ENCODE measurements around the gene TMEM179B.

TMEM179B gene

DNA sequence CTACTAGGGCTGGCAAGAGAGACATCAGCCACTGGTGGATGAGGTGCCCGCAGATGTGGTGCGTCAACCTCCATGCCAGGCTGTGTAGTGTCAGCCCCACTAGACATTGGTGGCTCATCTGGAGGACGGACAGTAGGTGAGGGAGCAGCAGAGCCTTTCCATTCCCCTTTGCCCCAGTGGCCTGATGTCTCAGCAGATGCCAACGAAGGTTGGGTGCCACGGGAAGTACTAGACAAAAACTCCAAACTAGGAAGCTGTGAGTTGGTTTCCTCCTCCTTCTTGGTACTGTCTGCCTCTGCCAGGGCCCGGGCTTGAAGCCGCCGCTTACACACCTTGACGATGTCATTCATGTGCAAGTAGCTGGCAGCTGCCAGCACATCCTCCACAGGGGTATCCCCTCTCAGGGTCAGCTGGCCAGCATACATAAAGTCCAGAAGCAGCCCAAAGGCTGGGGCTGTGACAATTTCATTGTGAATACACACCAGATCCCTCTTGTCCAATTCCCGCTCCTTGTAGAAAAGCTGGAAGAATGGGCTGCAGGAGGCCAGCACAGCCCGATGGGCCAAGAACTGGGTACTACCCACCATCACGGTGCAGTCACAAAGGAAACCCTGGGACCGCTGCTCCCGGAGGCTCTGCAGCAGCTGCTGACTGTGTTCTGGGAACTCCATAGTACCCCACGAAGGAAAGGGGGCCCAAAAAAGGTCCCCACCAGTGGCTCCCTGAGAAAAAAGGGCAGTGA is 34.0 kb upstream of the TMEM179B start:
- peak; percentile 2; the same call in 2 of the 3 replicates for ATAC-seq
- TF ChIP-seq ARNTL (CRISPR knock-in tag; IDR thresholded peaks at IDR 0.05; ENCODE audit: borderline replicate concordance, low read depth), result no peak
- no peak for TF ChIP-seq ESRRG (CRISPR knock-in tag; IDR thresholded peaks at IDR 0.05)
- TF ChIP-seq, protein P1, sequence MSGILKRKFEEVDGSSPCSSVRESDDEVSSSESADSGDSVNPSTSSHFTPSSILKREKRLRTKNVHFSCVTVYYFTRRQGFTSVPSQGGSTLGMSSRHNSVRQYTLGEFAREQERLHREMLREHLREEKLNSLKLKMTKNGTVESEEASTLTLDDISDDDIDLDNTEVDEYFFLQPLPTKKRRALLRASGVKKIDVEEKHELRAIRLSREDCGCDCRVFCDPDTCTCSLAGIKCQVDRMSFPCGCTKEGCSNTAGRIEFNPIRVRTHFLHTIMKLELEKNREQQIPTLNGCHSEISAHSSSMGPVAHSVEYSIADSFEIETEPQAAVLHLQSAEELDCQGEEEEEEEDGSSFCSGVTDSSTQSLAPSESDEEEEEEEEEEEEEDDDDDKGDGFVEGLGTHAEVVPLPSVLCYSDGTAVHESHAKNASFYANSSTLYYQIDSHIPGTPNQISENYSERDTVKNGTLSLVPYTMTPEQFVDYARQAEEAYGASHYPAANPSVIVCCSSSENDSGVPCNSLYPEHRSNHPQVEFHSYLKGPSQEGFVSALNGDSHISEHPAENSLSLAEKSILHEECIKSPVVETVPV (CRISPR knock-in tag; IDR thresholded peaks at IDR 0.05), result no peak
- no peak for TF ChIP-seq GLIS3 (CRISPR knock-in tag; IDR thresholded peaks at IDR 0.05)
- no peak for TF ChIP-seq OSR1 (CRISPR knock-in tag; IDR thresholded peaks at IDR 0.05)
- no peak for TF ChIP-seq SNAI2 (CRISPR knock-in tag; IDR thresholded peaks at IDR 0.05)
- TF ChIP-seq, protein P2, sequence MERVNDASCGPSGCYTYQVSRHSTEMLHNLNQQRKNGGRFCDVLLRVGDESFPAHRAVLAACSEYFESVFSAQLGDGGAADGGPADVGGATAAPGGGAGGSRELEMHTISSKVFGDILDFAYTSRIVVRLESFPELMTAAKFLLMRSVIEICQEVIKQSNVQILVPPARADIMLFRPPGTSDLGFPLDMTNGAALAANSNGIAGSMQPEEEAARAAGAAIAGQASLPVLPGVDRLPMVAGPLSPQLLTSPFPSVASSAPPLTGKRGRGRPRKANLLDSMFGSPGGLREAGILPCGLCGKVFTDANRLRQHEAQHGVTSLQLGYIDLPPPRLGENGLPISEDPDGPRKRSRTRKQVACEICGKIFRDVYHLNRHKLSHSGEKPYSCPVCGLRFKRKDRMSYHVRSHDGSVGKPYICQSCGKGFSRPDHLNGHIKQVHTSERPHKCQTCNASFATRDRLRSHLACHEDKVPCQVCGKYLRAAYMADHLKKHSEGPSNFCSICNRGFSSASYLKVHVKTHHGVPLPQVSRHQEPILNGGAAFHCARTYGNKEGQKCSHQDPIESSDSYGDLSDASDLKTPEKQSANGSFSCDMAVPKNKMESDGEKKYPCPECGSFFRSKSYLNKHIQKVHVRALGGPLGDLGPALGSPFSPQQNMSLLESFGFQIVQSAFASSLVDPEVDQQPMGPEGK (CRISPR knock-in tag; IDR thresholded peaks at IDR 0.05; ENCODE audit: borderline replicate concordance), result no peak
- TF ChIP-seq ZNF70 (CRISPR knock-in tag; IDR thresholded peaks at IDR 0.05), result no peak
- TF ChIP-seq ZFP3 (CRISPR knock-in tag; IDR thresholded peaks at IDR 0.05), result no peak
- TF ChIP-seq ZNF565 (CRISPR knock-in tag; conservative IDR thresholded peaks at IDR 0.05; ENCODE audit: low read depth), result no peak
- no peak for TF ChIP-seq ZC3H10 (CRISPR knock-in tag; IDR thresholded peaks at IDR 0.05)
- TF ChIP-seq ZNF8 (CRISPR knock-in tag; IDR thresholded peaks at IDR 0.05), result no peak
- no peak for TF ChIP-seq ISL1 (CRISPR knock-in tag; IDR thresholded peaks at IDR 0.05)
- no peak for TF ChIP-seq BACH2 (CRISPR knock-in tag; IDR thresholded peaks at IDR 0.05; ENCODE audit: borderline replicate concordance)
- TF ChIP-seq RARB (CRISPR knock-in tag; IDR thresholded peaks at IDR 0.05), result no peak
- TF ChIP-seq, protein P3, sequence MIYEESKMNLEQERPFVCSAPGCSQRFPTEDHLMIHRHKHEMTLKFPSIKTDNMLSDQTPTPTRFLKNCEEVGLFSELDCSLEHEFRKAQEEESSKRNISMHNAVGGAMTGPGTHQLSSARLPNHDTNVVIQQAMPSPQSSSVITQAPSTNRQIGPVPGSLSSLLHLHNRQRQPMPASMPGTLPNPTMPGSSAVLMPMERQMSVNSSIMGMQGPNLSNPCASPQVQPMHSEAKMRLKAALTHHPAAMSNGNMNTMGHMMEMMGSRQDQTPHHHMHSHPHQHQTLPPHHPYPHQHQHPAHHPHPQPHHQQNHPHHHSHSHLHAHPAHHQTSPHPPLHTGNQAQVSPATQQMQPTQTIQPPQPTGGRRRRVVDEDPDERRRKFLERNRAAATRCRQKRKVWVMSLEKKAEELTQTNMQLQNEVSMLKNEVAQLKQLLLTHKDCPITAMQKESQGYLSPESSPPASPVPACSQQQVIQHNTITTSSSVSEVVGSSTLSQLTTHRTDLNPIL (CRISPR knock-in tag; IDR thresholded peaks at IDR 0.05; ENCODE audit: low read depth), result no peak
- TF ChIP-seq ZFP30 (CRISPR knock-in tag; IDR thresholded peaks at IDR 0.05), result no peak

DNA sequence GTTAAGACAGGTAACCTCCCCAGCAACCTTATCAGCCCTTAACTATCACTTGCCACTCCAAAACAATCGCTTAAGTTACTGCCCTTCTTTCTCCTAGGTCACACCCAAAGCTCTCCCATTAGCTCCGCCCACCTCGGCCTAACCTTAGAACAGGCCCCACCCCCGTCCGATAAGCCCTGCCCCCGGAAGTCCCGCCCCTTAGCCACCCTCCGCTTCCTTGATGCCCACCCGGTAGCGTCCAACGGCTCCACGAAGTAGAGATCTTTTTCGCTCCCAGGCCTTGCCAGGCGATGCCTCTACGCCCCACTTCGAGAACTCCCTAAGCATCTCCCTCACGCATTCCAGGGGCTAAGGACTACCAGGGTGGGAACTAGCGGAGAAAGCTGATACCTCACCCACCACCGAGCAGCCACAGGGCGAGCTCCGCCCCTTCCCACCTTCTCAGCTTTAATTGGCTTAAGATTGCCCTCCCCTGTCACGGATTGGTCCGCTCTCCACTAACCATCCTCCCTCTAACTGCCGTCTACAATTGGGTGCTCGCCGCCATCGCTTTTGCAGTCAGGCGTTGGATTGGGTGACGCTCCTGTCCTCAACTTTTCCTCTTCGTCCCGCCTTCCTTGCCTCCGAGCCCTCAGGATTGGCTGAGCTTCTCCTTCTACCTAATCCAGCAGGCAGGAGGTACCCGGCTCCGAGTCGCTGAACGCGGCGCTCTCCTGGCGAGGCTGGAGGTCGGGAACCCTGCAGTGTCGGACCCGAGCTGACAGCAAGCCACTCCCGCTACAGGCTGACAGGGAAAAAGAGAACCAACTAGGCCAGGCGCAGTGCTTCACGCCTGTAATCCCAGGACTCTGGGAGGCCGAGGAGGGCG is 33.2 kb upstream of the TMEM179B start, which contains the start of gene ZBTB3:
Gene ZBTB3, minus strand, starts transcription at position 425 of the 868 bp plus-strand sequence. CDS start 496 bp downstream, outside the sequence.
- peak; percentile 99 for ATAC-seq
- TF ChIP-seq GLIS3 (CRISPR knock-in tag; IDR thresholded peaks at IDR 0.05), result no peak

DNA sequence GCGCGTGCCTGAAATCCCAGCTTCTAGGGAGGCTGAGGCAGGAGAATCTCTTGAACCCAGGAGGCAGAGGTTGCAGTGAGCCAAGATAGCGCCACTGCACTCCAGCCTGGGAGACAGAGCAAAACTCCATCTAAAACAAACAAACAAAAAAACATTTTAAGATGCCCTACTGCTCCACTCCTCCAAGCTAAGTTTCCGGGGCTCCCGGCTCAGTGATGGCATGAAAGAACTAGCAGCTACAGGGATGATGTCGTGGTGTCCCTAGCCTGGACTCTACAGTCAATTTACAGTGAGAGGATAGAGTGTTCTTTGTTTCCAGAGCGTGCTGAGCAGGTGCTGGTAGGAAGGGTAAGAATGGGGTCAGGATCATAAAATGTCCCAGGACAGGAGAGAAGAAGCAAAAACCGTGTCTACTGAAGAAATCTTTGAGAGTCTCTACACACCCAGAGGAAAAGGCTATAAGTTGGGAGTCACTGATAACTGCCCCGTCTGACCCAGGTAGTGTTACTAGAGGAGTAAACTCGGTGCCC is 32.1 kb upstream of the TMEM179B start:
- TF ChIP-seq ZNF8 (CRISPR knock-in tag; IDR thresholded peaks at IDR 0.05) (no peak), RARB (CRISPR knock-in tag; IDR thresholded peaks at IDR 0.05) (no peak), ZNF565 (CRISPR knock-in tag; conservative IDR thresholded peaks at IDR 0.05; ENCODE audit: low read depth) (no peak), BACH2 (CRISPR knock-in tag; IDR thresholded peaks at IDR 0.05; ENCODE audit: borderline replicate concordance) (no peak), ESRRG (CRISPR knock-in tag; IDR thresholded peaks at IDR 0.05) (no peak), ZNF70 (CRISPR knock-in tag; IDR thresholded peaks at IDR 0.05) (no peak), OSR1 (CRISPR knock-in tag; IDR thresholded peaks at IDR 0.05) (no peak), ZFP30 (CRISPR knock-in tag; IDR thresholded peaks at IDR 0.05) (no peak), SNAI2 (CRISPR knock-in tag; IDR thresholded peaks at IDR 0.05) (no peak), CSDC2 (CRISPR knock-in tag; IDR thresholded peaks at IDR 0.05) (no peak), TCF4 (CRISPR knock-in tag; IDR thresholded peaks at IDR 0.05; ENCODE audit: borderline replicate concordance) (no peak)
- TF ChIP-seq, protein P3 (CRISPR knock-in tag; IDR thresholded peaks at IDR 0.05; ENCODE audit: low read depth), result no peak
- TF ChIP-seq, protein P1 (CRISPR knock-in tag; IDR thresholded peaks at IDR 0.05), result no peak
- TF ChIP-seq, protein P4, sequence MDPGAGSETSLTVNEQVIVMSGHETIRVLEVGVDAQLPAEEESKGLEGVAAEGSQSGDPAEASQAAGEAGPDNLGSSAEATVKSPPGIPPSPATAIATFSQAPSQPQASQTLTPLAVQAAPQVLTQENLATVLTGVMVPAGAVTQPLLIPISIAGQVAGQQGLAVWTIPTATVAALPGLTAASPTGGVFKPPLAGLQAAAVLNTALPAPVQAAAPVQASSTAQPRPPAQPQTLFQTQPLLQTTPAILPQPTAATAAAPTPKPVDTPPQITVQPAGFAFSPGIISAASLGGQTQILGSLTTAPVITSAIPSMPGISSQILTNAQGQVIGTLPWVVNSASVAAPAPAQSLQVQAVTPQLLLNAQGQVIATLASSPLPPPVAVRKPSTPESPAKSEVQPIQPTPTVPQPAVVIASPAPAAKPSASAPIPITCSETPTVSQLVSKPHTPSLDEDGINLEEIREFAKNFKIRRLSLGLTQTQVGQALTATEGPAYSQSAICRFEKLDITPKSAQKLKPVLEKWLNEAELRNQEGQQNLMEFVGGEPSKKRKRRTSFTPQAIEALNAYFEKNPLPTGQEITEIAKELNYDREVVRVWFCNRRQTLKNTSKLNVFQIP (CRISPR knock-in tag; IDR thresholded peaks at IDR 0.05; ENCODE audit: borderline replicate concordance, low read depth), result no peak
- TF ChIP-seq, protein P2 (CRISPR knock-in tag; IDR thresholded peaks at IDR 0.05; ENCODE audit: borderline replicate concordance), result no peak
- no peak for ATAC-seq

Data from SK-N-SH treated with all-trans-retinoic acid at 6 μM for 48 hours (cell line).